HG03469 (cell line): ENCODE results near the gene PSG7.
"Not testable (repeated sequence)": the region's sequence is repeated elsewhere in the genome, so short reads cannot be mapped to it uniquely, and the experiment has no call there.

Experiments used
- ATAC-seq: cut with Tn5 transposase; IDR thresholded peaks from one replicate; pipeline ENCODE4 v1.9.1; 2021; ENCODE audit warnings: mild to moderate bottlenecking, moderate library complexity, moderate number of reproducible peaks; ENCODE audit not compliant: unreplicated experiment

The PSG7 gene

GRCh38 chr19:42937107-42937506, at the start of gene PSG7:
PSG7 (minus strand) TSS chr19:42937207; CDS start chr19:42937076, 131 bp downstream.
- not testable (repeated sequence) for ATAC-seq

- ATAC-seq: no peak
Observed at GRCh38 chr19:42985588-42985987, 48.6 kb upstream of the PSG7 start.

DNA sequence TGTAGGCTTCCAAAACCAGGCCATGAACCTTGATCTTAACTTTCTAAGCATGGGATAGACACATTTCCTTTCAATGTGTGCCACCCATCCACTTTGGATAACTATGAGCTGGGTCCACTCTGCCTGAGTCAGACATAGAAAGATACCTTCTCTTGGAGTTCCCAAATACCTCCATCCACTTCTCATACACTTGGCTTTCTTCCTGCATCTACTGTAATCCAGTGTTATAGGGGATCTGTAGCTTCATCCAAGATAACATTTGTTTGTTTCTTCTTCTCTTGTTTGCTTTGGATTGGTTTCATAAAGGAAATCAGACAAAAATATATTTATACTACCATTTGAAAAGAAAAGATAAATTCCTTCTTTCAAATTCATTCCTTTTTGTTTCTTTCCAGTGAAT, 45.1 kb upstream of the PSG7 start:
- ATAC-seq: not testable (repeated sequence)

DNA sequence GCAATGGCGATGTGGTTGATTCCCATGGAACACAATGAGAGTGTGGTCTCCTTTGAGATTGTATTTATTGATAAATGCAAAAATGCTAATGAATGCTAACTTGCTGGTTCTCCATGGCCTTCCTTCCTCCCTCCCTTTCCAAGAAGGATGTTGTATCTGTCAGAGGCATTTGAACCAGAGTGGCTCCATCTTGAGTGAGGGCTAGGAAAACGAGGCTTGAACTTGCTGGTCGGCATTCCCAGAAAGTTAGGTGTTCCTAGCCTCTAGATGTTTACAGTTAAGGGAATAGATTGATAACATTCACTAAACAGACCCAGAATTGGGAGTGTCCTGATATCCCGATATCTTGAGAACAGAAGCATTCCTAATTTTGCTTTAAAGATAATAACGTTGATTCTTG, 34.4 kb upstream of the PSG7 start:
- ATAC-seq: not testable (repeated sequence)

GRCh38 chr19:42965176-42965575, 28.2 kb upstream of the PSG7 start:
- ATAC-seq: no peak

- ATAC-seq: no peak
Observed at GRCh38 chr19:42961119-42961518, 24.1 kb upstream of the PSG7 start.

DNA sequence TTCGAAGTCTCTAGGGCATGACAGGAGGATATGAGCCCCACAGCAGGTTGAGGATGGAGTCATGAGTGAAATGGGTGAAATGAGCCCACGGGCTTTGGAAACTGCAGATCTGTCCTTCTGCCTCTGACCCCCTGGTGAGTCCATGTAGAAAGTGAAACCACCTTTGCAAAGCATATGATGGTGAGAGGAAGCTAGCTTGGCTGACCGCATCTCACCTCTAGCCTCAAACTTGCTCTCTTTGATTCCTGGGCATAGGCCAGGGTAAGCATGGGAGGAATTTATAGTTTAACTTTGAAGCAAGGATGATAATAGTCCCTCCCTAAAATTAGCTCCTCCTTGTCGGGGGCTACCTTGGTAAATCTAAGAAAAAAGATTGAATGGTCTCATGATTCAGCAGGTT, 15.1 kb upstream of the PSG7 start:
- ATAC-seq: not testable (repeated sequence)

- ATAC-seq: not testable (repeated sequence)
Observed at GRCh38 chr19:42951476-42951875, 14.5 kb upstream of the PSG7 start.

GRCh38 chr19:42942187-42942789, 5.3 kb upstream of the PSG7 start:
- ATAC-seq: no peak

DNA sequence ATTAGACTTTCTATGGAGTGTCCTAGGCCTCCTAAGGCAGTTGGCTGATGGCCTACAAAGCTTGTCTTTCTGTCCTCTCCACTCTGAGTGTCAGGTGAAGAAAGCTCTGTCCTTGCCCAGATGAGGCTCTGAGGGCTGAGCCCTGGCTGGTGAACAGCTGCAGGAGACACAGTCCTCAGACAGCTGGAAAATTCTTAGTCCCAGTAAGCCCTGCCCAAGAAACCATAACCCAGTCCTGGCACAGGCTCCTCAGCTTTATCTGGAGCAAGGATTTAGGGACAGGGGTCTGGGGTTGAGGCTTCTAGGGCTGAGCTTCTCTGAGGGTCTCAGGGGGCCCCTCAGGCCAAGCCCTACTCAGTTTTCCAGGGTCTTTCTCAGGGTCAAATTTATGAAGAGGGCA, 2.3 kb downstream of the PSG7 start:
- ATAC-seq: not testable (repeated sequence)

- ATAC-seq: not testable (repeated sequence)
Observed at GRCh38 chr19:42934183-42934582, 2.8 kb downstream of the PSG7 start.

DNA sequence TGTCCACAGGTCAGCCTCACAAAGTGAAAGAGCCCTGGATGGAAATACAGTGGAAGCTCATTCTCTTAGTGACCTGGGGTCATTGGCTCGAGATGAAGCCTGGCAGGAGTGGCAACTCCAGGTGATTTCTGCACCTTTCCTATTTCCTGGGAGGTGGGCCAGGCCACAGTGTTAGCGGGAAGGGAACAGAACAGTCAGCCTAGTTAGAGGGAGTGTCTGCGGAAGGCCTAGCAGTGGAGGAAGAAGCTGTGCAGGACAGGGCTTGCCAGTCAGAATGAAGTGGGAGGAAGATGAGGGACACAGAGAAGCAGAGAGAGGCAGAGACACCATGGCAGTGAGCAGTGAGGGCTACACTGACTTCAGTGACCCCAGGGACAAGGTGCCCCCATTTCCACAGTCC, 3.6 kb downstream of the PSG7 start:
- ATAC-seq: not testable (repeated sequence)

DNA sequence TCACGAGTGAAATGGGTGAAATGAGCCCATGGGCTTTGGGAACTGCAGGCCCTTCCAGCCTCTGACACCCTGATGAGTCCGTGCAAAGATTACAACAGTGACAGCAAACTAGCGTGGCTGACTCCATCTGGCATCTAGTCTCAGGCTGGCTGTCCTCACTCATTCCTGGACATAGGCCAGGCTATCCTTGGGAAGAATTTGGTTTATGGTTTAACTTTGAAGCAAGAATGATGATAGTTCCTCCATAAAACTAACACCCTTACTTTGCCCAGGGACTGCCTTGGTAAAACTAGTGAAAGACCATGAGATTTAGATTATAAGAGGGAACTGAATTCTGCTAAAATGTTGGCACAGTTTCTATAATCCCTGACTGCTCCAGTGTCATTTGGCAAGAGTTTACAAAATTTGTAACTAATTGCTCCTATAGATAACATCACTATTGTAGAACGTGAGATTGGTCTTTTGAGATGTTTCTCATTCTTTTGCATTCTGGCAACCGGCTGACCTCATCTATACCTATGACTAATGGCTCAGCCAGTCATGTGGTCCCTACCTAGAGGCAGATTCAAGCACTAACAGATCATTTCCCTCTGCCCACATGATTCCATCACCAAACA, 4.4 kb downstream of the PSG7 start:
- ATAC-seq: not testable (repeated sequence)

DNA sequence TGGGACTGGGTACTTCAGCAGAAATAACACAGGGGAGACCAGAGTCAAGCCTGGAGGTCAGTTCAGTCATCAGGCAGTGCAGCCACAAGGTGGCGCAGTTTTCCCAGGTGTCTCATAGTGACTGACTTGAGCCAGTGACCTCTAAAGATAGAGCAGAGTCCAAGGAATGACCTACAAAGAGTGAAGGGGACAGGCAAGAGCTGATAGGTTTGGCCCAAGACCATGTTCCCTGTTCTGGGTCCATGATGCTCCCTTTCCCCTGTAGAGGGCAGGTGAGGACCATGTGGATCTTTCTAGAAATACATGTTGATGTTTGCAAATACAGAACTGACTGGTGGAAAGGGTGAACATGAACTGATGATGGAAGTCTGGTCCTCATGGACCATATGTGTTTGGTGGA, 6.8 kb downstream of the PSG7 start:
- not testable (repeated sequence) for ATAC-seq

- ATAC-seq: no peak
Observed at GRCh38 chr19:42928896-42929295, 8.1 kb downstream of the PSG7 start.

- no peak for ATAC-seq
Observed at GRCh38 chr19:42926781-42927180, 10.2 kb downstream of the PSG7 start.

DNA sequence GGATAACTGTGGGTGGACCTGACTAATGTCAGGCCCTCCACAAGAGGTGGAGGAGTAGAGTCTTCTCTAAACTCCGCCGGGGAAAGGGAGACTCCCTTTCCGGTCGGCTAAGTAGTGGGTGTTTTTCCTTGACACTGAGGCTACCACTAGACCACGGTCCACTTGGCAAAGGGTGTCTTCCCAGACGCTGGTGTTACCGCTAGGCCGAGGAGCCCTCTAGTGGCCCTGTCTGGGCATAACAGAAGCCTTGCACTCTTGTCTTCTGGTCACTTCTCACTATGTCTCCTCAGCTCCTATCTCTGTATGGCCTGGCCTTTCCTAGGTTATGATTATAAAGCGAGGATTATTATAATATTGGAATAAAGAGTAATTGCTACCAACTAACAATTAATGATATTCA, 13.9 kb downstream of the PSG7 start:
- not testable (repeated sequence) for ATAC-seq

DNA sequence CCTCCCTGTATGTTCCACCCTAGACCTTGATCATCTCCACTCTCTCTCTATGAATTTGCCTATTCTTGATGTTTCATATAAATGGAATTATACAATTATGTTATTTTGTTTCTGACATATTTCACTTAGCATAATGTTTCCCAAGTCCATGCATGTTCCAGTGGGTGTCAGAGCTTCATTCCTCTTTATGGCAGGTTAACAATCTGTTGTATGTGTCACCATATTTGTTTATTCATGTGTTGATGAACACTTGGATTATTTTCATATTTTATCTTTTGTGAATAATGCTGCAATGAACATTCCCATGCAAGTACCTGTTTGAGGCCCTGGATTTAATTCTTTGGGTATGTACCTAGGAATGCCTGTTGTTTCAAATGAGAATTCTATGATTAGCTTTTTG, 16.0 kb downstream of the PSG7 start:
- ATAC-seq: not testable (repeated sequence)

GRCh38 chr19:42919757-42920079, 17.3 kb downstream of the PSG7 start:
- ATAC-seq: no peak

DNA sequence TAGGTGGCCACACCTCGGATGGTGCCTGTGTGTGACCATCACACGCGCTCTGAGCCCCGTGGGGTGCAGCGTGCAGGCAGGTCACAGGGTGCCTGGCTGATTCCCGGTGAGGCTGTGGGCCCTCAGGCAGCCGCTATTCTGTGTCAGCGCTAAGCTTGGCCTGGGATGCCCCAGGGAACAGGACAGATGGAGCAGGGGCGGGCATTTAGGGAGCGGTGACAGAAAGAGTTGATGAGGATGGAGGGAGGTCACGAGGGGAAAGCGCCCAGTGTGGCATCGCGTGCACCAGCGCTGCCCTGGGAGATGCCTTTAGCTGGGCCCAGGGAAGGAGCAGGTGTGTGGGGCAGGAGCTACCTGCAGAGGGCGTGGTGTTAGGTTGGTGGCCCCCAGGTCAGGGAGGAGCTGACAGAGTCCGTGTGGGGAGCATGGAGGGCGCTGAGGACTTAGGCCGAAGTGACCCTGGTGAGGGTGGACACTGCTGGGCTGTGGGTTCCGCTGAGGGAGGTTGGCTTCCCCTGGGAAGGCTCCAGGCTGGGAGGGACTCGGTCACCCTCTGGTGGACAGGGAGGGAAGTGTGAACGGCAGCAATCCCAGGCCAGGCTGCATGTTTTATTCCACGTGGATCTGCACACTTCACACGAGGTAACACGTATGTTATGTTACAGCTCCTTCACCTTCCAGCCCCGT, 17.8 kb downstream of the PSG7 start:
- ATAC-seq: not testable (repeated sequence)

DNA sequence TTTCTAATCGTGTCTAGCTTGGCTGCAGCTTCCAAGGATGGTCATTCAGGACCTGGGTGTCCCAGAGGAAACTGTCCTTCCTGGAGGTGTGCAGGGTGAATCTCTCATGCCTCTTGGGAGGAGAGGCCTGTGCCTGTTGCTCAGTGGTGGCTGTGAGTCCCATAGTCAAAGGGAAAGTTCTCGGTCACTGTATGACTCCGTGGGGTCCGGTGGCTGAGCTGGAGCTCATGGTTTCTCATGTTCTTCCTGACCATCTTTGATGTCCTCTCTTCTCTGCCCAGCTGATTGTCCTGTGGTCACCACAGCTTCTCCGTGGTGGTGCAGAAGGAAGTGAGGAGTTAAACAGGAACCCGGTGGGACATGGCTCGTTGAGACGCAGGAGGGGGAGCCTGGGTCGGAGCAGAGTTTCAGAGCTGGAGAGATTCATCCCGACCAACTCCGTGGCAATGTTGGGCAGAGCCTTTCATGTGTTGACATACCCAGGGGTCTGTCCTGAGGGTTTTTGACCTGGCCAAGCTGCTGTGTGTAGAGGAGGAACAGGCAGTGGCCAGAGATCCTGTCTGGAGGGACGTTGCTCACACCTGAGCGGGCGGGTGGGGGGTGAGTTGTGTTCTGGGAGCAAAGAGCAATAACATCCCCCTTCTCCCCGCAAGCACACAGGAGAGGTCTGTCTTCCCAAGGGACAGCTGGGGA, 18.5 kb downstream of the PSG7 start:
- not testable (repeated sequence) for ATAC-seq

DNA sequence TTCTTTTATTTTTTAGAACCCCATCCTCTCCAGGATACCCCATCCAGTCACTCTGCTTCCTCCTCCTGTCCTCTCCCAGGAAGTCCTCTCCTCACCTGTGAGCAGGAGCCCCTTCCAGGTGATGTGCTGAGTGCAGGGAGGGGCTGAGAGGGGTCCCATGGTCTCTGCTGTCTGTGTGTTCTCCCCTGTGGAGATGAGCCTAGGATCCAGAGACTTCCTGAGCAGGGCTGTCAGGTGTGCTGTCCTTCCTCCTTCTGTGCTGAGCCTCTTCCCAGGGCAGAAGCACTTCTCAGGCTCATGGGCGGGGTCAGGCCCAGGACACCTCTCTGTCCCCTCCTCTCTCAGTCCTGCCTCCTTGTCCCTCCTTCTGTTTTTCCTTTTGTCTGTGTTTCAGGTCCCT, 19.4 kb downstream of the PSG7 start, which contains the start of gene PSG6:
TSS of gene PSG6 (minus strand) at position 261 of the 400 bp plus-strand sequence. CDS start at position 159, 102 bp downstream.
- not testable (repeated sequence) for ATAC-seq
